NCI-H526 treated with DMSO at 0.1 percent for 48 hours (cell line): Measurements from ENCODE around the gene MAPKAP1.

Experiments used
- DNase-seq: peaks from one replicate; lab custom pipeline; 2025; lab: John Stamatoyannopoulos, UW

MAPKAP1 gene

DNA sequence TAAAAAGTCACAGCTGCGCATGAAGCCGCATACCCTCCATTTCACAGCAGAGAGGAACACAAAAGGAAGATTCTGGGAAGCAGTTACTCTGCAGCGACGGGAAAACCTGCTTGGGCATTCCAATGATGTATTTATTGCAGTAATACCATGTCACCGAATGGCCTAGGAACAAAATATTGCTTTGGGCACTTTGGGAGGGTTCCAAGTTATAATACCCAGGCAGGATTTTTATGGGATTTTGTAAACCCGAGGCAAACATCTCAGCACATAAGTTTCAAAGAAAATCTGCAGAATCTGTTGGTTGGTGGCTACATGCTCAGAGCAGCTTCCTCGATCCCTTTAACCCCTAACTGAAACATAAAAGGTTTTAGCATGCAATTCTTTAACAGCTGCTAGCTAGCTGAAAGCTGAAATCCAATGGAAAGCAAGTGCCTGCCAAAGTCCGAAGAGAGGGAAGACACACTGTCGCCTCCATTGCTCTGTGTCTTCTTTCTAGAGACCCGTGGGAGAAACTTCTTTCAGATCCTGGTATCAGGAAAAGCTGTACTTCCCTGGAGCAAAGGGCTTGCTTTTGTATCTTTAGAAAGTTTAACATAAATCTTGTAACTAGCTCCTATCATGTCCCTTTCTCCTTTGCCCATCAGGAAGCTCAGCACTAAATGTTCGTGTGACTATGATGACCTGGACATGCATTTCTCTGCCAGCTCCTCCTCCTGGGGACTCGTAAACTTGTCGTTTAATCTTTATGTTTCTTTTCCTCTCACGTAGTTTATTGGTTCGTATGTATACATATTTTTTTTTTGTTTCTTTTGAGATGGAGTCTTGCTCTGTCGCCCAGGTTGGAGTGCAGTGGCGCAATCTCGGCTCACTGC is 195.0 kb downstream of the MAPKAP1 start:
- no peak for DNase-seq

DNA sequence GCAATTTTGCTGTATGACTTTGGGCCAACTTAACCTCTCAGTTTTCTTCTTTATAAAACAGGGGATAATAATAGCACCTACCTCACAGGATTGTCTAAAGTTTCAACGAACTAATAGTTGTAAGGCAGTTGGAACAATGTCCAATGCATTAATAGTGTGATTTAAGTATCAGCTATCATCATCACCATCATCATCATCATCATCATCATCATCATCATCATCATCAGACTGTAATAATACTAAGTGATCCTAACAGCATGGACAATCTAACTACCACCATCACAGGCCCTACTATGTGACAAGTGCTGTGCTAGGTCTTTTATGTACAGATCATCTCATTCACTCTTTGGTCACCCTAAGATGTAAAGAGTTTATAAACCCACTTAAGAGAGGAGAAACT is 196.0 kb downstream of the MAPKAP1 start:
- no peak for DNase-seq

DNA sequence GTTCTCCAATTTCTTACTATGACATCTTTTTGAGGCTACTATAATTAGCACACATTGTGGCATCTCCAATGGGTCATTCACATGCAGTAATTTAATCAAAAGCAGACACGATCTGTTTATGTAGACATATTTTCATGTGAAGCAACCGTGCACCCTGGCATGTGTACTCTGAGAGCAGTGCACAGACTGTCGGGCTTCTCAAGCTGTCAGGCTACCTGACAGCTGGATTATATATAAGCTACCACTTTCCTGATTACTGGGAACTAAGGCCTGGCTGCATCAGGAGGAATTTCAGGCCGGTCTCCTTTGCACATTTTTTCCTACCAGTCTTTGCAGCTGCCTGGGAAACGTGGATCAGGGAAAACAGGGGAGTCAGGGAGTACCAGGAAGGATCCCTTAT is 197.5 kb downstream of the MAPKAP1 start:
- no peak for DNase-seq

DNA sequence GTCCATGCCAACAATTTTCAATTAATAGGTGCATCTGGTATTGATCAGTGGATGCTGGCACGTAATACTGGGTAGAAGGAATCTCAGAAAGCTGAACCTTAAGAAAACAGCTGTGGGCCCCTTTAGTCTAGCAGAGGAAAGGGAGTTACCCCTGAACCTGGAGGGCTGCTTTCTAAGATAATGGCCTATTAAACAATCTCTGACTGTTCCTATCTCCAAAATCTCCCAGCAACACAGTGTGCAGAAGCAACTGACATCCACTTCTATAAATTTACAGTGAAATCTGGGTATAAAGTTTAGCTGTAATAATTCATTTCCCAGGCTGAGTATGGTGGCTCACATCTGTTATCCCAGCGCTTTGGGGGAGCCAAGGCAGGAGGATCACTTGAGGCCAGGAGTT is 198.8 kb downstream of the MAPKAP1 start:
- no peak for DNase-seq

DNA sequence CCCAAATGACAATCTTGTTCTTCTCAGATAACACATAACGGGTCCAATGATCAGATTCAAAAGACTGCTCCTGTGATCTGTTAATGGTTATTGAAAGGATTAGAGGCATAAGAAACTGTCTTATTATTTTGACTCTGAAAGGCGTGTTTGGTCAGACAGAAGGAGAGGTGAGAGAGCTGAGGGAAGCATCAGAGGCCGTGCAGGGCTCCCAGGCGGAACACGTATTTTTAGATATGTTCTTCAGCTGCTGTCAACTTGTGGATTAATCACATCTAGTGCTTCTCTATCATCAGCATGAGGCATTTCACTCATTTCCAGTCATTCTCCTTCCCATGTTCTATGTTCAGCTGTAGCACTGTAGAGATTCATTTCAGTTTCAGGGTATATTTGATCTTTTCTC is 199.8 kb downstream of the MAPKAP1 start:
- no peak for DNase-seq

DNA sequence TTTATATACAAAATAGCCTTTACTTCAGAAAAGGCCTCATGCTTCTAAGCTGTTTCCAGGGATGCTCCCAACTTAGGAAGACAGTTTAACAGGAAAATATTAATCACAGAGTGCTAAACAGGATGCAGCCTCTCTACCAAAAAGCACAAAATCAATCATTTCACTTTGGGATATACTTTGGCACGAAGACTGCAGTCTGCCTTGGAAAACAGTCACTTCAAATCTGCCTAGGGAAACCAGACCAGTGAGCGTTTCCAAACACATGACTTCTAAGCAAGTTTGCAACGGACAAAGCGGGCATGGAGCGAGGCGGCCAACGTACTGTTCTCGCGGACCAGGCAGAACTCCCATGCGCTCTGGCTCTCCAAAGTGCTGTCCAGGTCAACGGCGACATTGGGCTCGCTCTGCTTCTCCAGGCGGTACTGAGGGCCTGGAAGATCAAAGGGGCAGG is 201.0 kb downstream of the MAPKAP1 start:
- no peak for DNase-seq

DNA sequence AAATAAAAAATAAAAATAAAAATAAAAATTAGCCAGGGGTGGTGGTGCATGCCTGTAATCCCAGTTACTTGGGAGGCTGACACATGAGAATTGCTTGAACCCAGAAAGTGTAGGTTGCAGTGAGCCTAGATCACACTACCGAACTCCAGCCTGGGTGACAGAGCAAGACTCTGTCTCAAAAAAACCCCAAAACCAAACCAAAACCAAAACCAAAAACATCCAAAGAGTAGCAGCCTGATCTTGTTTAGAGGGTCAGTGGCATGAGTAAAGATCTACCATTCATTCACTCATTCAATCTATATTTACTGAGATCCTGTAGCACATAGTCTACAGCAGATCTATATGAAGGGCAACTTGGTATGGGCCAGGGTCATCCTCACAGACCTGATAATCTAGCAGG is 202.4 kb downstream of the MAPKAP1 start:
- DNase-seq = no peak

DNA sequence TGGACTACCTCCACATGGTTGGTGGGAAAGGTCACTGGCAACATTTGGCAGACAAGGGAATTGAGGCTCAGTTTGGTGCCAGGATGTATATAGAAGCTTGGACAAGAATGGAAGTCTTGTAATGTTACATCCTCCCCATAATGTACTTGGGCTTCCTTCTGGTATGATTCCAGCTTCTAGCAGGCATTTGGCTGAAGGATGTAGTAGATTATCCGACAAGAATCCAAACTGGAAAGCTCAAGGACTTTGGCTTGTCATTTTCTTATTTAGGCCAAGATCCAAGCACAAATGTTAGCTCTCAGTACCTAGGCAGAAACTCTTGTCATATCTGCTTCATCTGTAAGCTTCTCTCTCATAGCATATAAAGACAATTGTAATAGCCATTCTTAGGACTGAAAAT is 209.1 kb downstream of the MAPKAP1 start:
- no peak for DNase-seq

DNA sequence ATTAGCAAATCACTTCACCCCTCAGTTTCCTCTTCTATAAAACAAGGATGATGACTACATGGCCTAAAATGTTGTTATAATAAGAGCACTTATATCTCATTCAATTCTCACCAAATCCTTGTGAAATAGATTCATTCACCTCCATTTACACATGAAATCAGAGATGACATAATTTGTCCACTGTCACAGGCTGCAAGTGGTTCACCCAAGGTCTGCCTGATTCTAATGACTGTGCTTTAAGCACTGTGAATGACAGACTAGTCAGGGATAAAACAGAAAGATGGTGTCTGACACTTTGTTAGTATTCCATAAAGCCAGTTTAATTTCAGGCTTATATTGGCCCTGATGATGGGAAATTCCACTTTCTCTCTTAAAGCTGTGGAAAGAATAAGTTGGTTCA is 209.5 kb downstream of the MAPKAP1 start:
- no peak for DNase-seq

DNA sequence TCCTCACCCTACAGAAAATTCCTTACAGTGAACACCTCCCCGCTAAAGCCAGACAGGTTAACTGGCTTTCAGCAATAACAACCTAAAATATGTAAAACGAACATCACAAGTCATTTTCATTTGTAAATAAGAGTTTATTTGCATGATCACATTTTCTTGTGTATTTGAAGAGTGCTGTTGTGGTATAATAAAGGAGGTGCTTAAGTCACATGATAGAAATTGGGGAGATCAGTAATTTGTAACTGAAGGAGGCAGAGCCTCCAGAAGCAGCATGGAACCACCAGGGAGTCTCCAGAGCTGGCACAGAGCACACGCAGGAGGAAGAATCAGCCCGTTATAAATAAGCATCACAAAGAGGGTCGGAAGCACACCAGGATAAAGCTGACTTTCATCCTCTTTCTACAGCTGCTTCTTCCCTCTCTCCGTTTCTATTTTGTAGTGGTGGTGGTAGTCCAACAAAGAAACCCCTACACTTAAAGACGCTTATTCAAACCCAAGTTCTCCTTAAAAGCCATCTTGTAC is 210.6 kb downstream of the MAPKAP1 start:
- peak; percentile 54 for DNase-seq

DNA sequence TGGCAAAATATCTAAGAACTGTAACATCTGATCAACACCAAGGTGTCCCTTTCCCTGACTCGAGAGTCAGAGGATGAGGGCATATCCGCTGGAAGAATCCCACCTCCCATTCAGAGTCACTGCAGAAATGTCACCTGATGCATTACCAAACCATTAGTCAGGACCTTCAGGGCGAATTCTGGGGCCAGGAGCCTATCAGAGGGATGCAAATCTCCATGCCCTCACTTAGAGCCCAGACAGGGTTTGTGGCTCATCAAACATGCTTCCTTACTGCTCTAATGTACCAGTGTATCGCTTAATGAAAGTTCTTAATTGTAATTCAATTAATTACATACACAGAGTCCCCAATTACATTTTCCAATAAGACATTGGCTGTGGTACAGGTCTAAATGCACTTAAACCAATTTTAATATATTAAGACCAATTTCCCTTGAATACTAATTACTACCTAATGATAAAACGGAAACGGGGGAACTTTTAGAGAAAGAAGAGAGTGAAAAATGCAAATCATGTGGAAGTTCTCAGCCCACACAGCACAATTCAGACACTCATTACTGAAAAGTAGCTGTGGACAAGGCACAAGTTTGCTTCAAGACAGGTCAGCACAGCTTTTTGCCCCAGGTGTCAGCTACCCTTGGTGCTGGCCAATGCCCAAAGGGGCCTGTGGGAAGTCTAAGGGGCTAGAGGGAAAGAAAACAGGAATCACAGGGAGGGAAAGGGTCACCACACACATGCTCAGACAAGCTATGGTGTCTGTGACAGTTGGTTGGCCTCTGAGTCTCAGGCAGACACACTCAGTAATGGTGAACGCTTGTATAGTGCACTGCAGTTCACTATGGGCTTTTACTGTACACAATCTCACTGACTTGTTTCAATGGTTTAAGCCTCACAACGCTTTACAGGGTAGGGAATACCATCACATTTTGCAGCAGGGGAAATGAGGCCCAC is 211.6 kb downstream of the MAPKAP1 start:
- no peak for DNase-seq

DNA sequence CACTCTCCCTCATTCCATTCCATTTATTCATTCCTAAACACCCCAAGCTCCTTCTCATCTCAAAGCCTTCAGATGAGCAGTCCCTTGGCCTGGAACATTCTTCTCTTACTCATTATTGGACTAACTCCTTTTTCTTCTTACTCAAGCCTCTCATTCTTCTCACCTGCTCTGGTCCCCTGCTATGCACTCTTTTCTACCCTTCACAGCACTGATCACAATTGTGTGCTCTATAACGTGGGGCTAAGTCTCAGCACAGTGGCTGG is 212.4 kb downstream of the MAPKAP1 start:
- DNase-seq = no peak

DNA sequence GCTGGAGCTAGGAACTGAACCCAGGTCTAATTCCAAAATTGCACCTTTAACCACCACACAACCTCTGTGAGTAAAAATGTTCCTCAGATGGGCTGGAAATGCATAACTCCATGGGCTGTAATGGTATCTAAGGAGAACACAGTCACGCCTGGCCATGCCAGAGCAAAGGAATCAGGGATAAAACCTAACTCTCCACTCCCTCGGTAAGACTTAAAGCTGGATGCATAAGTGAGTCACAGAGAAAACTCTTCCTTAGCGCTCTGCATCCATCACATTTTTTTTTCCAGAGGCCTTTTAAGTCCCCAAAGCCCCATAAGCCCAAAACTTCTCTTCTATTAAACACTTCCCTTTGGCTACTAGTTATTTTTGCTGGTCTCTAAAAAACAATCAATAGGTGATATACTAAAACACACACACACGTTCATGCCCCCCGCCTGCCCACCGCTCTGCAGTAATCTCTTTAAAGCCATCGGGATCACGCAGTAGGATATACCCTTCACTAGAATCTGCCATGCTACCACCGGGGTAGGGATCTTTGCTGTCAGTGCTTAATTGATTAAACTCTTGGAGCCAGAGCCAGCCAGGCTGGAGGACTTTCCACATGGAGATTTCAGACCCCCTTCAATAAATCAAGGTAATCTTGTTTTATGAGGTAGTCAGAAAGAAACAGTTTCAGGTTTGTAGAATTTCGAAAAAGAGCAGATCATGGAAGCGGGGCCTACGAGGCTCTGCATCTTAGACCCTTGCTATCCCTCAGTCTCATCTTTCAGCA is 212.9 kb downstream of the MAPKAP1 start:
- DNase-seq = no peak

DNA sequence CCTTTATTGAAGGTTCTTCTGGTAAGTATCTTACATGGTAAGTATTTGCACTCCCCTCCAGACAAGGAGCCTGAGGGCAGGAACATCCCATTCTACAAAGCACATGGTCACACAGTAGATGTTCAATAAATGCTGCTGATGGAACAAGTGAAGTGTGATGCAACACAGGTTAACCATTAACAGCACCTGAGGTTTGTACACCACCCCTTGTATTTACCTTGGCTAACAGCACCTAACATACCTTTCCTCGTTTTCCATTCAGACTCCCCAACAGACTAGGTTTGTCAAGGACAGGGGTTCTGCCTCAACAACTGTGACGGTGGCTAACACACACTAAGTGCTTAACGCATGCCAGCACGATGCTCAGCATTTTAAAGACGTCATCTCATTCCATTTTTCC is 213.6 kb downstream of the MAPKAP1 start:
- no peak for DNase-seq

DNA sequence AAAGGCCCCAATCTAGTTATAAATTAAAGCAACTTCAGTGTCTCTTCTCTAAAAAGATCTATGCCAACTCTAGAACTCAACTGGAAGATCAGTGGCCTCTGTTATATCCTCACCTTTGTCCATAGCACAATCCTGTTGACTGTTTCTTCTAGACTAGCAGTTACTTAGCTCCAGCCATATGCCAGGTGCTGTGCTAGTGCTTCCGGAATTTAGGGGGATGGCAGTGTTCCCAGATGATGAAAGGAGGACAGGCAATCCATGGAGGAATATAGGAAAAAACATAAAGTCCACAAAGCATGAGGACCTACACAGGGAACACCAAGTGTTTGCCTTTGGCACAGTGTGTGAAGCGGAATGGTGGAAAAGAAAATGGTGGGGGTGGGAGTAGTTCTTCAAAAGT is 214.3 kb downstream of the MAPKAP1 start:
- DNase-seq = no peak

DNA sequence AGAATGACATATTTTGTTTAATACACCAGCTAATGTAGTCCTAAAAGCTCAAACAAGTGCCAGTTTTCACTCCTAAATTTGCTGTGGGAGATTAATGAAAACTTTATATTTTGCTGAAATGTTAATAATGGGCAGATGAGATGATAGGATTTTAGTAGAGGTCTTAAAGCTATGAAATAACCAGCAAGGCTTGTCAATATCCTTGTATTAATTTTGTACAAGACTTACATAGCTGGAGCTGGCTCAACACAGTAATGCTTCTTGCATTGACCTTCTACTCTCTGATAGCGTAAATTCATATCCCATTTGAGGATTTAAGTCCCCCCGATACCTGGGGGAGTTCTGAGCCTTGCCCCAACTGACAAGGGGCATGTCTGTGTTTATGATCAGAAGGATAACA is 219.2 kb downstream of the MAPKAP1 start:
- no peak for DNase-seq

DNA sequence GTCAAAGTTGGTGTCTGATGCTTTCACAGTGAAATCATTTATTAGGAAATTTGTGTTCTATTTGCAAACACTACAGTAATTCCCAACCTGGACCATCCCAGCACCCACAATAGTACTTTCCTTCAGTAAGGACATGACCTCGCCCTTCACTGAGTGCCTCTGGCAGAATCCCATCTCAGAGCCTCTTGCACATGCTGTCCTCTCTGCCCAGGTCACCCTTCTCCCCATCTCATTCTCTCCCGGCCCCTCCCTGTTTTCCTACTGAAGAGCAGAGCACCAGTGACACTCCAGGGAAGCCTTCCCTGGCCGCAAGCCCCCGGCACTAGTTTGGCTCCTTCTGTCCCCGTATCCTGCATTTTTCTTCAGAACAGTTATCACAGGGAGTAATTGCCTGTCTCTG is 220.4 kb downstream of the MAPKAP1 start:
- DNase-seq = no peak

DNA sequence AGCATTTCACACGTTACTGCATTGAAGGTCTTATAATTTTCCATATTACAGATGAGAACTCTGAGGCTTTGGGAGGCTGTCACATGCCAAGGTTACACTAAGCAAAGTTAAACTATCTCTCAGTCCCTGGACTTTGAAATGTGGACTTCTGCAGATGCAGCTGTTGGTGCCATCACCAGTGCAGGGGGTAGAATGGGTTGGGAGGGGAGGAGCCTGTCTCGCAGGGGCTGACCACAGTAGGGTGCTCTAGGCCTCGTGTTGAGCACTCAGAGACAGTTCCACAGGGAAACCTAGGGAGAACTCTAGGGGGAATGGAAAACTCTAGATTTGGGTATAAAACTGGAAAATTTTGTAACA is 220.9 kb downstream of the MAPKAP1 start:
- DNase-seq = no peak

DNA sequence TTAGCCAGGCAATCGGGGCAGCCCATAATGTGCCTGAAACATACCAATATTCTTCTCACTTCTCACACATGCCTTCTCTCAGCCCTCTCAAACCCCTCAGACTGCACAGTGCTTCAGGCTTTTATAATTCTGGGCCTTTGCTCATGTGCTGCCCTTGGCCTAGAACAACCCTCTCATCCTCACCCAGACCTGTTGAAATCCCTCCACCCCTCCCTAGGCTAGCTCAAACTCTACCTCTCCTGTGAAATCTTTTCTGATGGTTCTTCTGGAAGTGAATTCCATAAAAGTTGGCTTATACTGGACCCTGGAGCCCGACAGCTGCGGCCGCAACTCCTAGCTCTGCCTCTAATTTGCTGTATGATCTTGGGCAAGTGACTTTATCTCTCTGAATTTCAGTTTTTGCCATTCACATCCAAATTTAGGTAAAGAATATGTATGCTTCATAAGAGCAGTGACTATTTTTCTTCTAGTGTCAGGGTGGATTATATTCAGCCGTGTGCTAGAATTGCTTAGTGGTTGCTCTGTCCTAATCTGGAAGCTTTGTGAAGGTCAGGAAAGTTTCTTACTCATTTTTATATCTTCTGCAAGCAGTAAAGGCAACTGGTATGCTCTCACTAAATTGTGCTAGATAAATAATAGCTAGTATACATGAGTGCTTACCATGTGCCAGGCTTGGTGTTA is 221.4 kb downstream of the MAPKAP1 start:
- no peak for DNase-seq

DNA sequence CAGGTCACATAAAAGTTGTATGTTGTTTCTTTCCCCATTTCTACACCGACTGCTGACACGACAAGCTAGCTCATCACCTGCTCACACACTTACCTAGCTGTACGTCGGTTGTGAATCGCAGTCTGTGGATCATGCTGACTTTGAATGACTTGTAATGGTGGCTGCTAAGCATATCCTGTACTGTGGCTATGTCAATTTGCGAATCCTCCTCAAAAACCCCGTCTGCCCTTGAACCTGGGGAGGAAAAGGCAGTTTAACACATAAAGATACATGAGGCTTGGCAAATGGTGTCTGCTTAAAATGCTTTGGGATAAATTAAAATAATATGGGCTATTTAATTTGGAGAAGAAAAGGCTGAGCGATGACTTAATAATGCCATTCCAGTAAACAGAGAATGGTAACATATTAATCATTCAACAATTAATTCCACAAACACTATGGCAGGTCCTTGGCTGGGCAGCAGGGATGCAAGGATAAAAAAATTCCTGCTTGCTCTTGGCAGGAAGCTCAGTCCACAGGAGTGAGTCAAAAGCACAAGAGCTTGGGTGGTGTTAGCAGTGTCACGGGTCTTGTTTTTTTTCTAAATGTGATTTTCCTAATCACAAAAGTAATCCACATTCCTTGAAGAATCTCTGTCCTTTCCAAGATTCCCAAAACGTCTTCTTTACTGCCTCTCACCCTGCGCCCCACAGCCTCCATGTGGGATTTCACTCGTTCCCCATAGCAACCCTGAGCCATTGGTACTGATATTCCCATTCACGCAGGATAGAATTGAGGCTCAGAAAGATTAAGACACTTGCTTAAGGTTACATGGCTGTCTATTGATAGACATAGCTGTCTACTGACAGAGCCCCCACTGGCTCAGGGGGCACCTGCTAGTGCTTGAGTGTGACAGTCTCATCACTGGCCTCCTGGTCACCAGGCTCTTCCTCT is 222.4 kb downstream of the MAPKAP1 start:
- no peak for DNase-seq

DNA sequence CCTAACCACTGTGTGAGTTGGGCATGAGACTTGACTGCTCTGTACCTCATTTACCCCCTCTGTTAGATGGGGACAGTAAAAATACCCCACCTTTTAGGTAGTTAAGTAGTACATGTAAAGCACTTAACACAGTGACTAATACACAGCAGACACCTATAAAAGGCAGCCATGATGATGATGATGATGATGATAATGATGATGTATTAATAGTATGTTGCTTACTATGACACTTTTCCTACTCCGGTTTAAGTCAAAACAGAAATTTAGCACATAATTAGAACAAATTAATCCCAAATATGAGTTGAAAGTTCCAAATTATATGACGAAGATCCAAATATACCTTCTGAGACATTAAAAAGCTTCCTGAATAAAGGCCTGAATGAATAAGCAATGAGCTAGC is 223.3 kb downstream of the MAPKAP1 start:
- no peak for DNase-seq
